ENCODE measurements around the gene TACC2.

- TF ChIP-seq POLR2A (IDR thresholded peaks at IDR 0.05; ENCODE audit: low read length) = no peak
- TF ChIP-seq GATA1 (IDR thresholded peaks at IDR 0.05; ENCODE audit: low read depth, low read length) = no peak
Observed at GRCh38 chr10:122241836-122242235, 252.9 kb downstream of the TACC2 start.
